Measurements from ENCODE around the gene BEAN1.
A peak's percentile ranks its signal among the peaks of the same experiment; 100 is the strongest.

BEAN1 gene

DNA sequence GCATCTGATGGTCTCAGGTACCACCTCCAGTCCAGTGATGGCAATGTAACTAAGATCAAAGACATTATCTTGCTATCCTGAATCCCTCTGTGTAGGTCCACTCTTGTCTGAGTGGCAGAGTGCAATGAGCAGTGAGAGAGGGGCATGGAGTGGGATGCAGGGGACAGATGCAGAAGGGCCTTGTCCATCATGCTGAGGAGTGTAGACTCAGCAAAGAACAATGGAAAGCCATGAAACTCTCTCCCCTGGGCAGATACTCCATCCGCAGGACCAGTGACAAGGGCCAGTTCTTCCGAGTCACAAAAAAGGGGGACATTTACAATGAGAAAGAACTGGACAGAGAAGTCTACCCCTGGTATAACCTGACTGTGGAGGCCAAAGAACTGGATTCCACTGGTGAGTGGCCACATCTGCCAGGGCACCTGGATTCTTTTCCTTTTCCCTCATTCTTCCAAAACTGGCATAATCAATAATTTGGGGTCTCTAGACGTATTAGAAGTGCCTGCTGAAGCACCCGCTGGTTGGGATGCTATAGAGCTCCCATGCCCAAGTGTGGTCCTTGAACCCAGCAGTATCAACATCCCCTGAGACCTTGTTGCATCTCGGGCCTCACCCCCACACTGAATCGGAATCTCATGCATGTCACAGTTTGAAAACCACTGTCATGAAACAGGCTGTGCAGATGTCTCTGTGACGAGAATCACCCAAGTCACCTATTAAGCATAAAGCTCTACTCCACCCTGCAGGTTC lies 31.1 kb upstream of the BEAN1 start:
- no peak for DNase-seq

DNA sequence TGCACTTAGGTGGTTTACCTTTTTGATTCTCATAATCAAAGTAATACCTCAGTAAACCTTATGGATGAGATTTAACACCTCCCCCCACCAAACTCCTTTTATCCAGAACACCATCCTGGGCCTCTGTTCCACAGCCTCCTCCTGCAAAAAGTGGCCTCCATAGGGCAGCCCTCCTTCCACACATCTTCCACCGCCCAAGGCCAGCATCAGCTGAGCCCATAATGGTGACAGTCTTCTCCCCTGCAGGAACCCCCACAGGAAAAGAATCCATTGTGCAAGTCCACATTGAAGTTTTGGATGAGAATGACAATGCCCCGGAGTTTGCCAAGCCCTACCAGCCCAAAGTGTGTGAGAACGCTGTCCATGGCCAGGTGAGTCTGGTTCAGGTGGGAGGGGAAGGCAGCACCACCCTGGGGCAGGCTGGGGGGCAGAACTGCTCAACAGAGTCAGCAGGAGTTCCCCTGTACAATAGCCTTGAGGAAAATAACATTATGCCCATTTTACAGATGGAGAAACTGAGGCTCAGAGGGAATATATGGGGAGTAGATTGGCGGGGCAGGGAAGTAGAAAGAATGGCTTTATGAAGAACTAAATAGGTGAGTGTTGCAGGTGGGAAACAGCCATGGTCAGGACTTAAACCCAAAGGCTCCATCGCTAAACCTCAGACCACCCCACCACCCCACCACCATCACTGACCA lies 29.2 kb upstream of the BEAN1 start:
- DNase-seq = no peak

DNA sequence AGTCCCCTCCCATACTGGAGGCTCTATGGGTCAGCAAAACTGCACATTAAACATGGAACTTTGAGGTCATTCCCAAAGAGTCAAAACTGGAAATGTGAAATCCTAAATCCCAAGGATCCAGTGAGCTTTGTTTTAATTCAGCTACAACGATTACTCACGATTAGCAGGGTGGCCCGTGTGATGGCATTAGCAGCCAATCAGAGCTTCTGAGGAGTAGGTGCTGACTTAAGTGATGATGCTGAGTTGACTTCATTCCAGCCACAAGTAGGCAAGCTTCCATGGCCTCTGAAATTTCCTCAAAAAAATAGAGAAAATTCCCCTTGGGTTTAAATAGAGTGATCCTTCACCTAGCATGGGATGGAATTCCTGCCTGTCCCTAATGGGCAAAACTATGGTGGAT lies 28.1 kb upstream of the BEAN1 start:
- no peak for DNase-seq

DNA sequence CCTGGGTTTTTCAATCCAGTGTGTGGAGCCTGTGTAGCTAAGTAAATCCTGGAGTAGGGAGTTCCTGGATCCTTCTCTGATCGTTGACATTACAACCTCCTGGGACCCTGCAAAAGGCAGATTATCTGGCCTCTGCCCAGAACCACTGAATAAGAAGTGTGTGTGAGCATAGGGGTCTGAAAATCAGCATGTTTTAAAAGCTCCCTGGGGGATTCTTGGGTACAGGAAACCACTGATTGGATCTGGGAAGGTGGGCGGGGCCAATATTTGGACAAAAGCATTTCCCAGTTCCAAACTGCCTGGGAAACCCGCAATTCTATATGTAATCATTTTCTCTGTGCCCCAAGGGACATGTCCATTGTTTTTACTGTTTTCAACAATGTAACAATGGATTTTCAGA lies 27.2 kb upstream of the BEAN1 start:
- DNase-seq = peak; percentile 13 to 67

DNA sequence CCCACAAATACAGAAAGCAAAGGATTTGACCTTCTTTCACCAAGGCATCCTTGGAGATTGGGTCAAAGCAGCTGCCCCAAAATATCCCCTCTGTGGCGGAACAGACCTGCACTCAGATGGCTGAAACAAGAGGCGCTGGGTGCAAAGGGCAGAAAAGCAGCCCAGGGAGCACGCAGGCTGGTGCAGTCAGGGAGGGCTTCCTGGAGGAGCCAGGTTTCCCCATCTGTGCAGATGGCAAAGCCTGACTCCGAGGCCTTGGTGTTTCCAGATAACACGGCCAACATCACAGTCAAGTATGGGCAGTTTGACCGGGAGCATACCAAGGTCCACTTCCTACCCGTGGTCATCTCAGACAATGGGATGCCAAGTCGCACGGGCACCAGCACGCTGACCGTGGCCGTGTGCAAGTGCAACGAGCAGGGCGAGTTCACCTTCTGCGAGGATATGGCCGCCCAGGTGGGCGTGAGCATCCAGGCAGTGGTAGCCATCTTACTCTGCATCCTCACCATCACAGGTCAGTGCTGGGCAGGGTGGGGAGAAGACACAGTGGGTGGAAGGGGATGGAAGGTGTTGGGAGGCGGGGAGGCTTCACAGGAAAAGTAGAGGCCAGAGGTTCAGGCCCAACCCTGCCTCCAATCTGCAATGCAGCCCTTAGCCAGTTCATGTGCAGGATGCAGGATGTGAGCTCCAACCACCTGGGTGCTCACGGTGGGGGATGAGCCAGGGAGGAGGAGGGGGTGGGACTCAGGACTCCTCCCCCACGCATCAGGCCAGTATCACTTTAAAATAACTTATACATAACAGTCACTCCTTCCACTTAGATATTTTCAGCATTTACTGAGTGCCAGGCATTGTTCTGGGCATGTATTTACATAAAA lies 26.4 kb upstream of the BEAN1 start:
- DNase-seq = no peak

DNA sequence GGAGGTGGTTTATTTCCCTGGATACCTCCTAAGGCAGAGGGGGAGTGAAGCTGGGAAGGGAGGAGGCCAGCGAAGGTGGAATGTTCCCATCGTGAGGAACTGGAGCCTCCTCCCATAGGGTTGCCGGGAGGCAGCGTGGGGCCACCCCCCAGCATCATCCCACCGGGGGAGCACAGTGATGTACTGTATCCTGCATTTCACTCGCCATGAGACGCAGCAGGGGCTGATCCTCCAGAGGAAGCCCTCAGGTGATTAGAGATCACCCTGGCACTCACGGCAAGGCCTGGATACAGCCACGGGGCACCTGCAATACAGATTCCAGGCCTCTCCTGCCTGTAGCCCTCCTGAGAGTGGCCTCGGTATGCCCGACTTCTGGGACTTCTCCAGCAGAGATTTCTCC lies 25.5 kb upstream of the BEAN1 start:
- DNase-seq = no peak

DNA sequence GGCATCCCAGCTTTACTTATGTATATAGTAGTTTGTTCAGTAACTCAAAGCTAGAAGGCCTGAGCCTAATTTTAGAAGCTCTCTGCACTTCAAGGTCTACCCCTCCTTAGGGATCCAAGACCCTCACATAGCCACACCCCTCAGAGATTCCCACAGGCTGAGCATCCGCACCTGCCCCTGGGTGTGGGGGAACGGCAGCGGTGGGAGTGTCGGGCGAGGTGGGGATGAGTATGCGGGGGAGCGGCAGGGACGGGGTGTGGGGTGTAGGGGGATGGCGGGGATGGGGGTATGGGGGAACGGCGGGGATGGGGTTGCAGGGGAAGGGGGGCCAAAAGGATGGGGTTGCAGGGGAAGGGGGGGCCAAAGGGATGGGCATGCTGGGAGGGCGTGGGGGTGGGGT lies 24.9 kb upstream of the BEAN1 start:
- DNase-seq = no peak

DNA sequence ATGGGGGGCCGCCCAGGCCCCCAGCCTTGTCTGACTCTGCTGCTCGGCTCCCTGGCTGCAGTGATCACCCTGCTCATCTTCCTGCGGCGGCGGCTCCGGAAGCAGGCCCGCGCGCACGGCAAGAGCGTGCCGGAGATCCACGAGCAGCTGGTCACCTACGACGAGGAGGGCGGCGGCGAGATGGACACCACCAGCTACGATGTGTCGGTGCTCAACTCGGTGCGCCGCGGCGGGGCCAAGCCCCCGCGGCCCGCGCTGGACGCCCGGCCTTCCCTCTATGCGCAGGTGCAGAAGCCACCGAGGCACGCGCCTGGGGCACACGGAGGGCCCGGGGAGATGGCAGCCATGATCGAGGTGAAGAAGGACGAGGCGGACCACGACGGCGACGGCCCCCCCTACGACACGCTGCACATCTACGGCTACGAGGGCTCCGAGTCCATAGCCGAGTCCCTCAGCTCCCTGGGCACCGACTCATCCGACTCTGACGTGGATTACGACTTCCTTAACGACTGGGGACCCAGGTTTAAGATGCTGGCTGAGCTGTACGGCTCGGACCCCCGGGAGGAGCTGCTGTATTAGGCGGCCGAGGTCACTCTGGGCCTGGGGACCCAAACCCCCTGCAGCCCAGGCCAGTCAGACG lies 24.4 kb upstream of the BEAN1 start:
- DNase-seq = no peak

DNA sequence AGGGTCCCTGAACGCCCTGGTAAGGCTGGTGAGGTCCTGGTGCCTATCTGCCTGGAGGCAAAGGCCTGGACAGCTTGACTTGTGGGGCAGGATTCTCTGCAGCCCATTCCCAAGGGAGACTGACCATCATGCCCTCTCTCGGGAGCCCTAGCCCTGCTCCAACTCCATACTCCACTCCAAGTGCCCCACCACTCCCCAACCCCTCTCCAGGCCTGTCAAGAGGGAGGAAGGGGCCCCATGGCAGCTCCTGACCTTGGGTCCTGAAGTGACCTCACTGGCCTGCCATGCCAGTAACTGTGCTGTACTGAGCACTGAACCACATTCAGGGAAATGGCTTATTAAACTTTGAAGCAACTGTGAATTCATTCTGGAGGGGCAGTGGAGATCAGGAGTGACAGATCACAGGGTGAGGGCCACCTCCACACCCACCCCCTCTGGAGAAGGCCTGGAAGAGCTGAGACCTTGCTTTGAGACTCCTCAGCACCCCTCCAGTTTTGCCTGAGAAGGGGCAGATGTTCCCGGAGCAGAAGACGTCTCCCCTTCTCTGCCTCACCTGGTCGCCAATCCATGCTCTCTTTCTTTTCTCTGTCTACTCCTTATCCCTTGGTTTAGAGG lies 23.5 kb upstream of the BEAN1 start:
- DNase-seq = no peak

DNA sequence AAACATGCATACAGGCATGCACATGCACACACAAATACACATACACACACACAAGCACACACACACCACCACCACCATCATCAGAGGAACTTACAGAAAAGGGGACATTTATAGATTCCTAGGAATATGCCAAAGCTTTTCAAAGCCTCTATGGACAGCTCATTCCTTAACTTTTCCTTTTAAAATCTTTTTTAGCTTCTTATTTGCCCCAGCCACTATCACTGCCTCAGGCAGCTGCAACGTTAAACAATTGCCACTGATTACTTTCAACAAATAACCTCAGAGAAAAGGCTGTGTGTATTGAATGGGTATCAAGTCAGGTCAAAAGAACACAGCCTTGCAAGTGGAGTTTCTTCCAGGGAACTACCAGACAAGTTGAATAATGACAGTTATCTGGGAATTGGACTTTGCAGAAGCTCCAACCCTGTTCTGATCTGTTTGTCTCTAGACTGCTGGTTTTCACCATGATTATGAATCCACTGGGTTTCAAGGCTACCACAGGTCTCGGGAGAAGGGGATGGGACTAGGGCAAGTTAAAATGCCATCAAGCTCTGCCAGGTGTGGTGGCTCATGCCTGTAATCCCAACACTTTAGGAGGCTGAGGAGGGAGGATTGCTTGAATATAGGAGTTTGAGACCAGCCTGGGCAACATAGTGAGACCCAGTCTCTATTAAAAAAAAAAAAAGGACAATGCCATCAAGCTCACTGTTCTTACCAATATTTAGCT lies 21.9 kb upstream of the BEAN1 start:
- no peak for DNase-seq

DNA sequence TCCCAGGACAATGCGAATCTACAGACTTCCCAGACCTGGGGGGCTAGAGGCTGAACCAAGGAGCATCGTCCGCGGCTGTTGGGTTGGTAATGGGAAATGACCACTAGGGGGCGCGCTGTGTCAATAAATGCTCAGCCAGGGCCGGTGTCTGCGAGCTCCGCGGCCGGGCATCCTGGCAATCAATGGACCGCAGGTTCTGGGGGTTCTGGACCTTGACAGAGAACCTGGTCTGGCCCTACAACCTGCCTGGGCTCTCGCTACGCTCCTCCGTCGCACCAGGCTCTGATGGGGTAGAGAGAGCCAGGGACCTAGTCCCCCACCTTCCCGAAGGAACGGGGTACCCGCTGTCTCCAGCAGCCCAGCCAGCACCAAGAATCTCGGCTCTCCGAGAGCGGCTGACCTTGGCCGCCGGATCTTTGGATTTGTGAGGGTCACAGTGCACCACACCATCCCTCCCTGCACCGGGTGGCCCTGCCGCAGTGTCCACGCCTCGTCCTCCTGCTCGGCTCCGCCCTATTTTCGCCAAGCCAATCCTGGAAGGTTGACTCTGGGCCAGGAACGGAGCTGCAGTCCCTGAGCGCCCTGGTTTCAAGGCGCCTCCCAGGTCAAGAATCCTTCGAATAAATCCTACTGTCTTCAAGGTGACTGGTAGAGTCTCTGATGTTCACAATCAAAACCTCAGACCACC lies 20.4 kb upstream of the BEAN1 start:
- peak; percentile 43 to 65 for DNase-seq

DNA sequence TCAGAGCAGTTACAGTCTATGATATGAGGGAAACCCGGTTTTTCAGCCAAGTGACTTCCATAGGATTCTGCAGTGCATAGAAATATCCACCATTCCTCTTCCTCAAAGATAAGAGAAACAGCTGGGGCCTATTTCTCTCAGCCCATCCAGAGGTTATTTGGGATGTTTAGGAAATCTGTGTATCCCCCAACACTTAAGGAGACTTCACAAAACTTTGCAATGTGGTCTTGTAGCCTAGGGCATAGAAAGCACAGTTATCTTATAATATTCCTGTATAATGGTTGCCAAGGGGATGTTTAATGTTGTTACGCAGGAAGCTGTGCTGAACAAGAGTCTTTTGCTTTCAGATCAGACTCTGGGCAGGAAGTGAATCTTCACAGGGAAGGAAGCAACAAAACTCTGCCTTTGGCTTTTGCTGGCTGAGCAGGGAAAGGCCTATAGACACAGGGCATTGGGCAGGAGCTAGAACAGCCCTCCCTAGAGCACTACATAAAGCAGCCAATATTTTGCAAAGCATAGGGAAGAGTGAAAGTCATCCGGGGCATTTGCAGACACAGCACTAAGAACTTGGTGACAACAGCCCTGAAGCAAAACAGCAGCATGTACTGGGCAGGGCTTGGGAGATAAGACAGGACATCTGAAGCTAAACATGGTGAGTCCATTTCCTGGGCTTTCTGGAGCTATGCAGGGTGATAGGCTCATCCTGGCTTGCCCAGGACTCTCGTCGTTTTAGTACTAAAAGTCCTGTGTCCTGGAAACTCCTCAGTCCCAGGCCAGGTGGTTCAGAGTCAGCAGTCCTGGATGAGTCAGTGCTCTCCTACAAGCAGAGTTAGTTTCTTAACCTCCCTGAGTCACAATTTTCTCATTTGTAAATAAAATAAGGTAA lies 18.7 kb upstream of the BEAN1 start:
- DNase-seq = no peak

DNA sequence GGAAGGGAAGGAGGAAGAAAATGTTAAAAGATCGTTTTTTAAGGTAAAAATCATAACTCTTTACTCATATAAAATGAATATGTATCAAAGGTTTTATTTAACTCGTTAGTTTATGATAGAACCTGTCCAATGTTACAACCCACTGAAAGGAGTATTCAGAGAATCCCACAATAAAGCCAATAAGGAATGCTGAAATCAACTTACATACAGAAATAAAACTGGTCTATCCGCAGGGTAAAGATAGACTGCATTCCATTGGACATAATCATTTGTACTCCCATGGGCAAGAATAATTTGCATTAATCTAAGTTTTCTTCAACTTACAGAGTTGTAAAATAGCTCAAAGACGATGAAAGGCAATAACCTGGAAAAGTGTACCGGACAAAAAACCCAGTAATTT lies 17.9 kb upstream of the BEAN1 start:
- DNase-seq = no peak

DNA sequence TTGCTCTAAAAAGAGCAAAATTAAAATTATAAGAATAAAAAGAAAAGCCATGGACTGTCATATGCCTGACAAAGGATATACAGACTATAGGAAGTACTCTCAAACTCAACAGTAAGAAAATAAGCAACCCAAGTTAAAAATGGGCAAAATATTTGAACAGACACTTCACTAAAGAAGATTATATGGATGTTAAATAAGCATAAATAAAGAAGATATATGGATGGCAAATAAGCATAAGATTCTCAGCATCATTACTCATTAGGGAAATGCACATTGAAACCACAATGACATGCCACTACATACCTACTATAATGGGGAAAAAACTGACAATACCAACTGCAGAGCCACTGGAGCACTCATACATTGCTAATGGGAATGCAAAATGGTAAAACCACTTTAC lies 14.9 kb upstream of the BEAN1 start:
- no peak for DNase-seq

DNA sequence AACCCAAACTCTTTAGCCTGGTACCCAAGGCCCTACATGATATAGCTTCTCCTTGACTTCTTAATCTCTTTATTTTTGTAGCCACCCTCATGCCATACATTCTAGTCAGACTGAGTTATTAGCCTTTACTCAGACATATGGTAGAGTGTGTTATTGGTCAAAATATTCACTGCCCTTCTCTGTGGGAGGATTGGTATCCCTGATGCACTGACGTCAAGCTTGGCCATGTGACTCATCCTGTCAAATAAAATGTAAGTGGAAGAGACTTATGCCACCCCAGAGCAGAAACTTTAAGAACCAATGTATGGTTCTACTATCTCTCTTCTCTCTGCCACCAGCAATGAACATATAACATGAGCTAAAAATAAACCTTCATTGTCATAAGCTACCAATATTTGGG lies 12.2 kb upstream of the BEAN1 start:
- DNase-seq = no peak

DNA sequence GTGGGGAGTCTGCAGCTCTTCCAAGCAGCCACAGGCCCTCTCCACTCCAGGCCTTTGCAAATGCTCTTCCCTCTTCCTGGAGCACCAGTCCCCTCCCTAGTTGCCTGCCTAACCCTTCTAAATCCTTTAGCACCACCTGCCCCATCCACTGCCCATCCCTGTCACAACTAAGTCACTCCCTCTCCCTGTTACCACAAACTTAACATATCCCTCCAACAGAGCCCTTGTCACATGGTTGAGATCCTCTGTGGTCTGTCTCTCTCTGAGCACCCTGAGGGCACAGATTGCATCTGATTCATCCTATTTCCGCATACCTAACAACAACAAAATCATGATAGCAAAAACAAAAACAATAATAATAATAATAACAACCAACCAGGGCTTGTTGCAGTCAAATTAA lies 11.0 kb upstream of the BEAN1 start:
- no peak for DNase-seq

DNA sequence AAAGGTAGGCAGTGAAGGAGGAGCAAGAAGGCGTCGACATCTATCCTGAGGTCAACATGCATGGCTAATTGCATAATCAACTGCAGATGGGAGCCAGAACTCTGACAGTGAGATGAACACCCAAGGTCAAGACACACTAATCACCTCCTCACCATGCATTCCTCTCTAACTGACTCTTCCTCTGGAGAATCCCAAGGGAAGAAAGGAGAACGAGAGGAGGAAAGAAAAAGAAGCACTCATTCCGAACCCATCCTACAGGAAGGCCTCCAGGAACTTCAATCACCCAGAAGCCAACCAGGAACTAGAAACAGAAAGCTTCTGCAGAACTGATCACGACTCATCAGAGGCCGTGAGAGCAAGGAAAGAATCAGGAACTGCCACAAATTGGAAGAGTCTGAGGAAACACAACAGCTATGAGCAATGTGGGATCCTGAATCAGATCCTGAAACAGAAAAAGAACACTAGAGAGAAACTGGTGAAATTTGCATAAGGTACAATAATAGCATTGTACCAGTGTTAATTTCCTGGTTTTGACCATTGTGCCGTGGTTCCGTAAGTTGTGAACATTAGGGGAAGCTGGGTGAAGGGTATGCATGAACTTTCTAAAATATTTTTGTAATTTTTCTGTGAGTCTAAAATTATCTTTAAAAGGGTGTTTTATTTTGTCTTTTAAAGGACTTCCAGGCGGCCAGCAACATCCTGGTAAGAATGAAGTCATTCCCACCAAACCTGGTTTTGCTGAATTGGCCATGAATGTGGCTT lies 10.0 kb upstream of the BEAN1 start:
- no peak for DNase-seq

DNA sequence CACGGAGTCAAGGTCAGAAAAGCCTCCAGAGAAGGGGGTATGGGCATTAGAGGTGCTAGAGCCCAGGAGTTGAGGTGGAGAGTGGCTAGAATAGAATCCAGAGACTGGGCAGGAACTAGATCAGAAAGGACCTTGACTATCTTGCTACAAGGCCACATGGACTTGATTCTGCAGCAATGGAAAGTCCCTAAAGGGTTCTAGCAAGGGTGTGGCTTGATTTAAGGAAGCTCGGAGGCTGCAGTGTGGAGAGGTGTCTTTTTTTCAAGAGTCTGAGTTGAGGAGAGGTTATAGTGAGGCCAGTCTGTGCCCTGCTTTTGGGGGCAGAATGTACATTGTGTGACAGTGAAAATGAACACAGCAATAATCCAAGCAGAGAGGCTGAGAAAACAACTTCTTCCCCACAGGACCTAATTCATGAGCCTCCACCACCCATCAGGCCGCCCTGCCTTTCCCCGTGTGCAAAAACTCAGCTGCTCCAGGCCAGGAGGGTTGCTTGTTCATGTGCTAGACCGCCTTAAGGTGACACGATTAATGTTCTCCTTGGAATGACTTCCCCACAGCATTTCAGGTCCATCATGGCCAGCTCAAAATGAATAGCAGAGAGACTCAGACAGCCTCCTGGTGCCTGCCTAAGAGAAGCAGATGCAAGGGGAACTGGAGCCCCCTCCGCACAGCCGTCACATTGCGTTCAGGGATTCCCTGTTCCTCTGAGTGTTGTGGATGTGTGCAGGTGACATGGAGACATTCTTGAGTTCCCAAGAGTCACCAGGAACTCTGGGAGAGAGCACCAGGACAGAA lies 8.7 kb upstream of the BEAN1 start:
- no peak for DNase-seq

DNA sequence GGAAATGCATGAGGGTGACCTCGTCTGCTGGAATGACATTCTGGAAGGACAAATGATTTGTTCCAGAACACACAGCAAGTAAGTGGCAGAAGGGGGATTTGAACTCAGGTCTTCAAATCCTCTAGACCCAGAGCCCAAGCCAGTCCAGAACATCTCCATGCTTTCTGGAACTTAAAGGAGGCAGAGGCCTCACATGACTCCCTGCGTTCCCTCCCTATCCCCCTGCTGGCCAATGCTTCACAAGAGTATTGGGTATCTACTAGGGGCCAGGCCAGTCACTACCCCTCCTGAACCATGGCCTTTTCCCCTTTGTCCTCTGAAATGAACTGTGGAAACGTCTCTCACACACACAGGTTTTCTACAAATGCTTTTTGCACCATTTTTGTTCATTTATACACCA lies 7.6 kb upstream of the BEAN1 start:
- DNase-seq = no peak

All from NCI-H524 (cell line).